ENCODE results near the gene PARN. TPM values are rescaled to one million over a fixed set of nuclear protein-coding genes. Genes with fewer than 3 reads are reported as not detected.

PARN gene
- total and polyA plus RNA-seq, 4 donors, result 12.3 to 44.4 (median 25.2) TPM

DNA sequence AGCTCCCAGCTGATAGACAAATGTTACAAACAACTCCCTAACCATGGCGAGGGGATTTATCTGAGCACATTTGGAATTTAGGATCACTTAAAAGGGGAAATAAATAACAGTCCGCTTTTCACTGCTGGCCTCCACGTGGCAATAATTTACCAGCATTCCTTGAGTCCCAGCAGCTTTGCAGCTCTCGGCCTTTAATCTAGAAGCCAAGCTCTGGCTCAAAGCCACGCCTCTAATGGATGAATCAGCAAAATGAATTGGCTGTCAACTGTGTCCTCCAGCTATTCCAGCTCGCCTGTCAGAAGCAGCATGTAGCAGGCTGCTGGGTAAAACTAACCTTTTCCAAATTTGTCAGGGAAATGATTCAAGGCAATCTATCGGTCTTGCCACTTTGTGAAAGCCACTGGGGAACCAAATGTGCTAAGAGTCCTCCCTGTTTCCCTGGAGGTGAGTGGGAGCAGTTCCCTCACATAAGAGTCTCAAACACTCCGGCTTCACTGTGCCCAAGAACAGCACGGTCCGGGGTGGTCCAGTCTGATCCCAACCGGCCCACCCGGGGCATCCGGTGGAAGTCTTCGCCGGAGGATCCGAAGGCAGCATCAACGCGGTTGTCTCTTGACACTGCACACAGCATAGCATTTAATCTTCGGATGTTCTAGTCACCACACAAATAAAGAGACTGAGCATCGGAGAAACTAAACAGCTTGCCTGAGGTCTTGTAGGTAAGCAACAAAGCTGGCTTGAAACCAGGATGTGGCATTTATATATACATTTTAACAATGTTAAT is 143.3 kb downstream of the PARN start:
- DNase-seq, result peak; percentile 83 to 96 (median 91)
- peak; percentile 54 for ATAC-seq (ENCODE audit: insufficient read depth, low FRiP score)
- Histone ChIP-seq H3K4me3 (no peak overlapping the region), H3K27me3 (ENCODE audit: control insufficient read depth in 3 of 3, insufficient read depth in 3 of 3, low read length in 2 of 3) (no peaks in the 10 kb centered on the region), H3K36me3 (ENCODE audit: control insufficient read depth in 4 of 4, insufficient read depth in 4 of 4, low read length in 4 of 4) (peaks cover 0 to 8% (median 5%) of the 10 kb centered on the region in 4 donors), H3K9me3 (ENCODE audit: control insufficient read depth in 4 of 4, insufficient read depth in 3 of 4, low read length in 3 of 4) (no peaks in the 10 kb centered on the region), H3K4me1 (ENCODE audit: control insufficient read depth in 5 of 5, insufficient read depth in 5 of 5, low read length in 5 of 5) (peaks cover 0 to 23% (median 7%) of the 10 kb centered on the region in 5 donors), H3K9ac (ENCODE audit: insufficient read depth in 1 of 2, low read length in 2 of 2) (peak overlapping the region in 1 of 2 donors; percentile 26), H3K27ac (ENCODE audit: low read depth in 1 of 2, low read length in 1 of 2) (peak overlapping the region; percentile 52 to 78)
- TF ChIP-seq, protein P1, sequence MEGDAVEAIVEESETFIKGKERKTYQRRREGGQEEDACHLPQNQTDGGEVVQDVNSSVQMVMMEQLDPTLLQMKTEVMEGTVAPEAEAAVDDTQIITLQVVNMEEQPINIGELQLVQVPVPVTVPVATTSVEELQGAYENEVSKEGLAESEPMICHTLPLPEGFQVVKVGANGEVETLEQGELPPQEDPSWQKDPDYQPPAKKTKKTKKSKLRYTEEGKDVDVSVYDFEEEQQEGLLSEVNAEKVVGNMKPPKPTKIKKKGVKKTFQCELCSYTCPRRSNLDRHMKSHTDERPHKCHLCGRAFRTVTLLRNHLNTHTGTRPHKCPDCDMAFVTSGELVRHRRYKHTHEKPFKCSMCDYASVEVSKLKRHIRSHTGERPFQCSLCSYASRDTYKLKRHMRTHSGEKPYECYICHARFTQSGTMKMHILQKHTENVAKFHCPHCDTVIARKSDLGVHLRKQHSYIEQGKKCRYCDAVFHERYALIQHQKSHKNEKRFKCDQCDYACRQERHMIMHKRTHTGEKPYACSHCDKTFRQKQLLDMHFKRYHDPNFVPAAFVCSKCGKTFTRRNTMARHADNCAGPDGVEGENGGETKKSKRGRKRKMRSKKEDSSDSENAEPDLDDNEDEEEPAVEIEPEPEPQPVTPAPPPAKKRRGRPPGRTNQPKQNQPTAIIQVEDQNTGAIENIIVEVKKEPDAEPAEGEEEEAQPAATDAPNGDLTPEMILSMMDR (IDR thresholded peaks at IDR 0.05; ENCODE audit: control extremely low read depth, extremely low read depth), result no peak
- 34 to 46% methylated on average over 20 of the region's 20 CpGs for WGBS, 2 donors

DNA sequence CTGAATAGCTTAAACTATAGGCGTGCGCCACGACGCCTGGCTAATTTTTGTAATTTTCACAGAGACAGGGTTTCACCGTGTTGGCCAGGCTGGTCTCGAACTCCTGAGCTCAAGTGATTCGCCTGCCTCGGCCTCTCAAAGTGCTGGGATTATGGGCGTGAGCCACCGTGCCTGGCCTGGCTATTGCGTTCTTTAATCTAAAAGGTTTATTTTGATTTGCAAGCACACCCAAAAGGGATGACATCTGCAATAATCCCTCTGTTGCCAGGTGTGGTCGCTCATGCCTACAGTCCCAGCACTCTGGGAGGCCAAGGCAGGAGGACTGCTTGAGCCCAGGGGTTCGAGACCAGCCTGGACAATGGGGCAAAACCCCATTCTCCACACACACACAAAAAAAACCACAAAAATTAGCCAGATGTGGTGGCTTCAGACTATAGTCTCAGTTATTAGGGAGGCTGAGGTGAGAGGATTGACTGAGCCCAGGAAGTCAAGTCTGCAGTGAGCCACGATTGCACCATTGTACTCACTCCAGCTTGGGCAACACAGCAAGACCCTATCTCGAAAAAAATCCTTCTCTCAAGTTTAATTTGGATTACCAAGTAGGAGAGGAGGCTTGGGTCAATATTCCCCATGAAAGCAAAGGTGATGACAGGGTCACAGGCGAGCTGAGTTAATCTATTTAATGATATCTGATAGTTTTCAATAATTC is 144.1 kb downstream of the PARN start:
- TF ChIP-seq, protein P1 (IDR thresholded peaks at IDR 0.05; ENCODE audit: control extremely low read depth, extremely low read depth), result no peak
- H3K9me3 ChIP-seq (ENCODE audit: control insufficient read depth in 4 of 4, insufficient read depth in 3 of 4, low read length in 3 of 4), result no peaks in the 10 kb centered on the region
- no peak for DNase-seq
- no peak overlapping the region for H3K4me3 ChIP-seq
- WGBS, 2 donors, result 93 to 95% methylated on average over 16 of the region's 16 CpGs
- peak overlapping the region; percentile 24 to 78 for H3K27ac ChIP-seq (ENCODE audit: low read depth in 1 of 2, low read length in 1 of 2)
- no peak for ATAC-seq (ENCODE audit: insufficient read depth, low FRiP score)
- no peaks in the 10 kb centered on the region for H3K27me3 ChIP-seq (ENCODE audit: control insufficient read depth in 3 of 3, insufficient read depth in 3 of 3, low read length in 2 of 3)
- no peak overlapping the region for H3K9ac ChIP-seq (ENCODE audit: insufficient read depth in 1 of 2, low read length in 2 of 2)
- H3K4me1 ChIP-seq (ENCODE audit: control insufficient read depth in 5 of 5, insufficient read depth in 5 of 5, low read length in 5 of 5), result peaks cover 0 to 23% (median 7%) of the 10 kb centered on the region in 5 donors
- H3K36me3 ChIP-seq (ENCODE audit: control insufficient read depth in 4 of 4, insufficient read depth in 4 of 4, low read length in 4 of 4), result peaks cover 0 to 9% (median 6%) of the 10 kb centered on the region in 4 donors

DNA sequence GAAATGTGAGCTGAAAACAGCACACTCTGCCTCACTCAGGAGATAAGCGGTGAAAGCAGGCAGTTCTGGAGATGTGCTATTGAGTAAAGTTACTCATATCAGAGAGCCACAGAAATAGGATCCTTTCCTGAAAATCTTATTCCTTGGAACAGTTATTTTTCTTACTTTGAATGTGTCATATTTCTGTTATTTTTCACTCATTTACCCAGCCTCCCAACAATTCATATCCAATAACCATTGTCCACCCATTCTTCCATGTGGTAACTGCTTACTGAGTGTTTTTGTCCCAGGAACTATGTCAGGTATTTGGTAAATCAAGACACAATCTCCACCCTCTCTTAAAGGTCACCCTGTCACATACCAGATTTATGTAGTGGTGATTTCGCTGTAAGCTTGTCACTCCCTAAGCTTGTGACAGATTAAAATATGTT is 144.9 kb downstream of the PARN start:
- Histone ChIP-seq H3K27me3 (ENCODE audit: control insufficient read depth in 3 of 3, insufficient read depth in 3 of 3, low read length in 2 of 3) (no peaks in the 10 kb centered on the region), H3K9me3 (ENCODE audit: control insufficient read depth in 4 of 4, insufficient read depth in 3 of 4, low read length in 3 of 4) (no peaks in the 10 kb centered on the region), H3K4me3 (no peak overlapping the region), H3K4me1 (ENCODE audit: control insufficient read depth in 5 of 5, insufficient read depth in 5 of 5, low read length in 5 of 5) (peaks cover 0 to 23% (median 7%) of the 10 kb centered on the region in 5 donors), H3K9ac (ENCODE audit: insufficient read depth in 1 of 2, low read length in 2 of 2) (no peak overlapping the region), H3K36me3 (ENCODE audit: control insufficient read depth in 4 of 4, insufficient read depth in 4 of 4, low read length in 4 of 4) (peaks cover 0 to 9% (median 8%) of the 10 kb centered on the region in 4 donors), H3K27ac (ENCODE audit: low read depth in 1 of 2, low read length in 1 of 2) (no peak overlapping the region)
- ATAC-seq (ENCODE audit: insufficient read depth, low FRiP score), result no peak
- WGBS, 2 donors, result 85 to 89% methylated on average over 2 of the region's 2 CpGs
- TF ChIP-seq, protein P1 (IDR thresholded peaks at IDR 0.05; ENCODE audit: control extremely low read depth, extremely low read depth), result no peak
- DNase-seq, result no peak

Data from lung (tissue), 12 donors.